ENCODE data around the gene KIF7.

DNA sequence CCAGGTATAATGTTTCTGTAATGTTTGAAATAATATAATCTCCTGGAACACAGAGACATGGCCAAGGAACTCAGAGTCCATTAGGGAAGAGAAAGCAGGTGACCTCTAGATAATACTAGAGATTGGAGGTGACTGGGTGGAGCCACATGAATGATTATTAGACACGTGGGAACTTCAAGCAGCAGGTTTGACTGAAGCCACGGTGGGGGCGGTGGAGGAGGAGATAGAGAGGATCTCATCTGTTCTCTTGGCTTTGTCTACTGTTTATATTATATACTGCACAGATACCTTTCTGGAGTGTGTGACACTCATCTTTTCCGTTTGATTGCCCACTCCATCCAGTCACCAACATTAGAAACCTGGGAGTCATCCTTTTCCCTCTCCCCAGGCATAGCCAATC is 33.7 kb downstream of the KIF7 start:
- TF ChIP-seq, protein P1, sequence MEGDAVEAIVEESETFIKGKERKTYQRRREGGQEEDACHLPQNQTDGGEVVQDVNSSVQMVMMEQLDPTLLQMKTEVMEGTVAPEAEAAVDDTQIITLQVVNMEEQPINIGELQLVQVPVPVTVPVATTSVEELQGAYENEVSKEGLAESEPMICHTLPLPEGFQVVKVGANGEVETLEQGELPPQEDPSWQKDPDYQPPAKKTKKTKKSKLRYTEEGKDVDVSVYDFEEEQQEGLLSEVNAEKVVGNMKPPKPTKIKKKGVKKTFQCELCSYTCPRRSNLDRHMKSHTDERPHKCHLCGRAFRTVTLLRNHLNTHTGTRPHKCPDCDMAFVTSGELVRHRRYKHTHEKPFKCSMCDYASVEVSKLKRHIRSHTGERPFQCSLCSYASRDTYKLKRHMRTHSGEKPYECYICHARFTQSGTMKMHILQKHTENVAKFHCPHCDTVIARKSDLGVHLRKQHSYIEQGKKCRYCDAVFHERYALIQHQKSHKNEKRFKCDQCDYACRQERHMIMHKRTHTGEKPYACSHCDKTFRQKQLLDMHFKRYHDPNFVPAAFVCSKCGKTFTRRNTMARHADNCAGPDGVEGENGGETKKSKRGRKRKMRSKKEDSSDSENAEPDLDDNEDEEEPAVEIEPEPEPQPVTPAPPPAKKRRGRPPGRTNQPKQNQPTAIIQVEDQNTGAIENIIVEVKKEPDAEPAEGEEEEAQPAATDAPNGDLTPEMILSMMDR (IDR thresholded peaks at IDR 0.05), result no peak
- no peak for TF ChIP-seq EZH2 (IDR thresholded peaks at IDR 0.05)
- TF ChIP-seq EZH2phosphoT487 (IDR thresholded peaks at IDR 0.05), result no peak
